ENCODE measurements around the gene ACADM.

The ACADM gene

DNA sequence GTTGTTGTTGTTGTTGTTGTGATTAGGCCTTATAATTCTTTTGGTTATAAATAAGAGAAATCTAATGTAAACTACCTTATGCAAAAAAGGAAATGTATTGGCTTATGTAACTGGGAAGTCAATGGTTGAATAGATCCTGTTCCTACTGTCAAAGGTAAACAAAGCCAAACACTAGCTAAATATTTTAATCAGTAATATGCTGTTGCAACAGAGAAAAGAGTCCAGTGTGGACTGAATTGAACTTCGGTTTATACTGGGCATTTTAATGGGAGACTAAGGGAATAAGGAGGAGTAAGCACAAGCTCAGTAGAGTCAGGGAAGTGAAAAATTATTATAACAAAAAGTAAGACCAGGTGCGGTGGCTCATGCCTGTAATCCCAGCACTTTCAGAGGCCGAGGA, 87.6 kb downstream of the ACADM start:
- Histone ChIP-seq H3K9me3 (ENCODE audit: control insufficient read depth, insufficient read depth, low read depth, low read length) (no peaks in the 10 kb centered on the region), H3K36me3 (ENCODE audit: control insufficient read depth, insufficient read depth, low read length) (no peaks in the 10 kb centered on the region), H3K27ac (ENCODE audit: low read depth, low read length) (no peak overlapping the region), H3K4me1 (ENCODE audit: control insufficient read depth, insufficient read depth, low read length) (no peaks in the 10 kb centered on the region), H3K27me3 (ENCODE audit: control insufficient read depth, insufficient read depth, low read length) (no peaks in the 10 kb centered on the region), H3K9ac (ENCODE audit: low read length) (no peak overlapping the region), H3K4me3 (ENCODE audit: low read depth, low read length) (no peak overlapping the region)

Data from HUES6 (cell line).